Lower leg skin (tissue), 3 donors: ENCODE measurements around the gene SPRED1.

Experiments
- POLR2A ChIP-seq, 2 donors: fragments of 450-650 bp; IDR thresholded peaks; one replicate each; pipeline ENCODE4 v1.6.1; 2016 to 2017; ENCODE audit warnings: antibody characterized with exemption in 2 of 2, mild to moderate bottlenecking in 1 of 2, moderate library complexity in 1 of 2
- TF ChIP-seq, protein P1 (sequence below), 3 donors: fragments of 450-650 bp; IDR thresholded peaks; one replicate each; pipeline ENCODE4 v1.5.1; 2016; ENCODE audit warnings: antibody characterized with exemption in 3 of 3, mild to moderate bottlenecking in 3 of 3, moderate library complexity in 2 of 3

DNA sequence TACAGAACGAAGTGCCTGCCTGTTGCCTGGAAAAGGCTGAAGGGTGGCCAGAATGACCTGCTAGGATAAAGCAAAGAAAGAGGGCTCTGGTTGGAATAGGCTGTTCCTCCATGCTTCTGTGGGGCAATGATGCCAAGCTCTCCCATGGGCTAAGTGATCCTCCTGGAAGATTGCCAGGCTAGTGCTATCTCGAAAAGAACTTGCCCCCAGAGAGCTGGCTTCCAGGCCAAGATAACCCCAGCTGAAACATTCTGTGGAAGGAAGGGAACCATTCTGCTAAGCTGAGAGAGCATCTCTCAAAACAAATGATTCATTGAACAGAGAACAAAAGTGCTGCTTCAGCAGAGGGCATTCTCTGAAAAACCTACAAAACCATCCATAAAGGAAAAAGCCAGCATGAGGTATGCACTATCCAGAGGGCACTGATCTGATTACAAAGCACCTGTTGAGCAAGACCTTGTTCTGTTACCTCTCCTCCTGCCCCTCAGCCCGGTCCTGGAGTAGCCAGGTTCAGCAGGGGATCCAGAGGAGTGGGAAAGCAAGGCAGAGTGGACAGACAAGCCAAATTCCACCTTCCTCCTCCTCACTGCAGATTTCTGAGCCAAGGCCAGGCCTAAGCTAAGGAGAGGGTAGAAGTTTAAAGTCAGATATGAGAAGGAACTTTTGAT, 31.9 kb upstream of the SPRED1 start:
- TF ChIP-seq, protein P1, sequence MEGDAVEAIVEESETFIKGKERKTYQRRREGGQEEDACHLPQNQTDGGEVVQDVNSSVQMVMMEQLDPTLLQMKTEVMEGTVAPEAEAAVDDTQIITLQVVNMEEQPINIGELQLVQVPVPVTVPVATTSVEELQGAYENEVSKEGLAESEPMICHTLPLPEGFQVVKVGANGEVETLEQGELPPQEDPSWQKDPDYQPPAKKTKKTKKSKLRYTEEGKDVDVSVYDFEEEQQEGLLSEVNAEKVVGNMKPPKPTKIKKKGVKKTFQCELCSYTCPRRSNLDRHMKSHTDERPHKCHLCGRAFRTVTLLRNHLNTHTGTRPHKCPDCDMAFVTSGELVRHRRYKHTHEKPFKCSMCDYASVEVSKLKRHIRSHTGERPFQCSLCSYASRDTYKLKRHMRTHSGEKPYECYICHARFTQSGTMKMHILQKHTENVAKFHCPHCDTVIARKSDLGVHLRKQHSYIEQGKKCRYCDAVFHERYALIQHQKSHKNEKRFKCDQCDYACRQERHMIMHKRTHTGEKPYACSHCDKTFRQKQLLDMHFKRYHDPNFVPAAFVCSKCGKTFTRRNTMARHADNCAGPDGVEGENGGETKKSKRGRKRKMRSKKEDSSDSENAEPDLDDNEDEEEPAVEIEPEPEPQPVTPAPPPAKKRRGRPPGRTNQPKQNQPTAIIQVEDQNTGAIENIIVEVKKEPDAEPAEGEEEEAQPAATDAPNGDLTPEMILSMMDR (IDR thresholded peaks at IDR 0.05) = no peak
- TF ChIP-seq POLR2A (IDR thresholded peaks at IDR 0.05) = no peak
